Peyer's patch (tissue), 4 donors: Measurements from ENCODE around the gene FAM180B.

ENCODE experiments used
- CTCF ChIP-seq, 6 experiments: fragments of 450-650 bp in 4 of 6; fragments of 200-600 bp in 2 of 6; sonication (generic) in 1 of 6; IDR thresholded peaks; one replicate each; pipeline ENCODE4 v1.5.1; 2017 to 2019; ENCODE audit warnings: antibody characterized with exemption in 6 of 6, mild to moderate bottlenecking in 3 of 6, moderate library complexity in 1 of 6
- POLR2A ChIP-seq, 2 donors: fragments of 450-650 bp; IDR thresholded peaks; one replicate each; pipeline ENCODE4 v1.5.1; 2017; ENCODE audit warnings: antibody characterized with exemption in 2 of 2, mild to moderate bottlenecking in 2 of 2, moderate library complexity in 2 of 2

GRCh38 chr11:47564933-47565339, 21.5 kb upstream of the FAM180B start:
- TF ChIP-seq CTCF (IDR thresholded peaks at IDR 0.05), result no peak
- TF ChIP-seq POLR2A (IDR thresholded peaks at IDR 0.05), result no peak
